Spinal cord (tissue), 10 donors: ENCODE data around the gene ENTPD6. TPM values are rescaled to one million over a fixed set of nuclear protein-coding genes. Genes with fewer than 3 reads are reported as not detected.

Source experiments
- DNase-seq, 6 donors: peaks; one replicate each; pipeline versions ENCODE4 v3.0.0 to v3.0.0-alpha.2; 2013 to 2015; ENCODE audit warnings: low spot score in 6 of 6, low read depth in 4 of 6
- H3K27ac ChIP-seq: one replicate; pipeline ENCODE4 v1.5.1; 2013; ENCODE audit warnings: low read depth, low read length, control low read depth
- H3K27me3 ChIP-seq: one replicate; pipeline ENCODE4 v1.6.1; 2013; ENCODE audit warnings: low read length; ENCODE audit not compliant: control insufficient read depth, insufficient read depth
- H3K36me3 ChIP-seq: one replicate; pipeline ENCODE4 v1.6.1; 2013; ENCODE audit warnings: low read length; ENCODE audit not compliant: control insufficient read depth, insufficient read depth
- H3K4me1 ChIP-seq: one replicate; pipeline ENCODE4 v1.6.1; 2013; ENCODE audit warnings: low read length; ENCODE audit not compliant: control insufficient read depth, insufficient read depth
- H3K4me3 ChIP-seq: one replicate; pipeline ENCODE4 v1.5.1; 2013; ENCODE audit warnings: low read depth, low read length, control low read depth
- H3K9me3 ChIP-seq: one replicate; pipeline ENCODE4 v1.6.1; 2013; ENCODE audit warnings: low read length; ENCODE audit not compliant: control insufficient read depth, insufficient read depth
- WGBS: methylation state at CpG from one replicate; pipeline ENCODE4 v1.1.5; 2013; ENCODE audit warnings: missing lambda C conversion rate; ENCODE audit not compliant: insufficient coverage; 5-methylcytosine and 5-hydroxymethylcytosine counted together
- polyA plus RNA-seq, 2 donors: library from polyadenylated mRNA; unstranded; fragments of 120-200 nt; gene quantifications; one replicate each; pipeline ENCODE4 v1.2.1, GENCODE V29; 2013; ENCODE audit not compliant: insufficient read length in 2 of 2
- total RNA-seq, 2 donors: library from RNA; depleted of rRNA in 1 of 2; stranded (reverse); fragments of 120-200 nt in 1 of 2; fragments of >200 nt in 1 of 2; gene quantifications; one replicate each; pipeline versions ENCODE4 v1.2.3 to v1.2.4, GENCODE V29; 2013 to 2014
- donor health status: healthy.

ENTPD6 gene
- total and polyA plus RNA-seq, 4 donors, result 36.0 to 114 (median 72.7) TPM

DNA sequence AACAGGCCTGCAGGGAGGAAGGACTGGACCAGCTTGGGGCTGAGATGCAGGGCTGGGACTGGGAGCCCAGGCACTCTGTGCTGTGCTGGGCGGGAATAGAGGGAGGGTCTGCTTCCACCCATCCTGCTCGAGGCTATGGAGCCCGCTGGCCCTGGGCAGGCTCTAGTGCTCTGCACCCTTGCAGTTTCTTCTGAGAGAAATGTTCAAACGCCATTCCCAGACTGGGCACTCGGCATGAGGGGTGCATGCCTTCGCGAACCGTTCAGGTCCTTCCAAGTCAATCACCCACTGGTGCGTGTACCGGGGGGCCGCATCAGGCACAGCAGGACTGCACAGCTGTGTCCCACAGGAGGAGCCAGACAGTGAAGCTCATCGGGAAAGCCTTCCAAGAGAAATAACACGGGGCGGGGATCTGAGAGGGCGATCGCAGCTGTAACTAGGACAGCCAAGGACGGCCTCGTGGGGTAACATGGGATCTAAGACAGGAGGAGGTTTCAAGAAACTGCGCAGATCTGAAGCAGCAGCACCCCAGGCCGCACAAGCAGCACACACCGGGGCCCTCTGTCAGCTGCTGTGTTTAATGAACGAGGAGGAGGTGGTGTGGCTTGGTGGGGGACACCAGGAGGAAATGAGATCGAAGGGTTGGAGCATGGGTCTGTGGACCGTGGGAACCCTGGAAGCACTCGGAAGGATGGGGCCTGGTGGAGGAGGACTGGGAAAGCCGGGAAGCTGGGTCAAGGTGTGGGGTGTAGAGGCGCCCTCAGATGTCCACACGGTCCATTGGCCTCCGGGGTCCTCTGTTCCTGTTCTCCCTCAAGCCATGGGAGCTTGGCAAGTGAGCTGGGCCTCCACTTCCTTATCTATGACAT is 26.3 kb downstream of the ENTPD6 start:
- Histone ChIP-seq H3K4me3 (no peak overlapping the region), H3K27me3 (no peaks in the 10 kb centered on the region), H3K9me3 (no peaks in the 10 kb centered on the region), H3K4me1 (peaks cover 16% of the 10 kb centered on the region), H3K27ac (no peak overlapping the region), H3K36me3 (peaks cover 95% of the 10 kb centered on the region)
- no peak for DNase-seq
- 90% methylated on average over 25 of the region's 29 CpGs for WGBS

DNA sequence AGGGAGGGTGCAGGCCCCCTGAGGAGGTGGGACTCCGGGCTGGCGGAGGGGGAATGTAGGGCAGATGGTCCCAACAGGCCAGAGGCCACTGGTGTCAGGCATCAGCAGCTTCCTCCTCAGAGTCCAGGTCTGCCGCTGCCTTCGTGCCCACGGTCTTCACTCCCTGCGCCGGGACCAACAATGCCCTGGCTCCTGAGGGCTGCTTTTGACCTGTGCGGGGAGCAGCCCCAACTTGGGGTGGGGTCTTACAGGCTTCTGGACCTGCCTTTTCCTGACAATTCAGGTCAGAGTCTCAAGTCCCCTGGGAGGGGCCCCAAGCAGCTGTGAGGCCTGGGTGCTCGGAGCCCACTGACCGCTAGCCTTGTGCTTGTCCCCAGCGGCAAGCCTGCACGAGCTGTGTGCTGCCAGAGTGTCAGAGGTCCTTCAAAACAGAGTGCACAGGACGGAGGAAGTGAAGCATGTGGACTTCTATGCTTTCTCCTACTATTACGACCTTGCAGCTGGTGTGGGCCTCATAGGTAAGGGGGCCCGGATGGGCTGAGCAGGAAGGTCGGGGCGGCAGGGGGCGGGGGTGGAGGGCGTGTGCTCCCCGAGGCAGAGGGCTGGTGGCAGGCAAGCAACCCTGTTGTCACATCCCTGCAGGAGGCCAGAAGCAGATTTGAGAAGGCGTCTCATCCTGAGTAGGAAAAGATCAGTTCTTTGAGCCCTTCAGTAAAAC is 27.1 kb downstream of the ENTPD6 start:
- Histone ChIP-seq H3K36me3 (peaks cover 91% of the 10 kb centered on the region), H3K27ac (no peak overlapping the region), H3K4me1 (peaks cover 20% of the 10 kb centered on the region), H3K9me3 (no peaks in the 10 kb centered on the region), H3K27me3 (no peaks in the 10 kb centered on the region), H3K4me3 (no peak overlapping the region)
- no peak for DNase-seq
- 73% methylated on average over 19 of the region's 21 CpGs for WGBS

DNA sequence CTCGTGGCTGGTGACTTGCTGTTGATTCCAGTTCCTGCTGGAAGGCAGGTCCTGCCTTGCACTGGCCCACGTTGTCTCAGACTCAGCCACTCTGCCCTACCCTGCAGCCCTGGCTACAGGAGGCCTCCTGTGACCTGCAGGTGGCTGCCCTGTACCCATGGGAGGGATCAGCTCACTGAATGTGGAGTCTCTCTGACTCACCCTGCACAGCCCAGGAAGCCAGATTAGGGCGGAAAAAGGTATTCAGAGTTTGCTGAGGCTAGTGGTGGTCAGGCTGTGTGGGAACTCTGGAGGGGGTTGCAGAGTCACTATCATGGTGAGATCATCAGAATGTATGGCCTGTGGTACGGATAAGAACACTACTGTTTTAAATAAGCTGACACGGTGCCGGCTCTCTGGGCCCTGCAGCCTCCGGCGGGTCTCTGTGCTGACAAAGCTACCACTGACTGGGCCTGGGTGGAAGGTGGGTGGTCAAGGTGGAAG is 27.7 kb downstream of the ENTPD6 start:
- 50% methylated on average over 3 of the region's 8 CpGs for WGBS
- H3K27ac ChIP-seq, result no peak overlapping the region

DNA sequence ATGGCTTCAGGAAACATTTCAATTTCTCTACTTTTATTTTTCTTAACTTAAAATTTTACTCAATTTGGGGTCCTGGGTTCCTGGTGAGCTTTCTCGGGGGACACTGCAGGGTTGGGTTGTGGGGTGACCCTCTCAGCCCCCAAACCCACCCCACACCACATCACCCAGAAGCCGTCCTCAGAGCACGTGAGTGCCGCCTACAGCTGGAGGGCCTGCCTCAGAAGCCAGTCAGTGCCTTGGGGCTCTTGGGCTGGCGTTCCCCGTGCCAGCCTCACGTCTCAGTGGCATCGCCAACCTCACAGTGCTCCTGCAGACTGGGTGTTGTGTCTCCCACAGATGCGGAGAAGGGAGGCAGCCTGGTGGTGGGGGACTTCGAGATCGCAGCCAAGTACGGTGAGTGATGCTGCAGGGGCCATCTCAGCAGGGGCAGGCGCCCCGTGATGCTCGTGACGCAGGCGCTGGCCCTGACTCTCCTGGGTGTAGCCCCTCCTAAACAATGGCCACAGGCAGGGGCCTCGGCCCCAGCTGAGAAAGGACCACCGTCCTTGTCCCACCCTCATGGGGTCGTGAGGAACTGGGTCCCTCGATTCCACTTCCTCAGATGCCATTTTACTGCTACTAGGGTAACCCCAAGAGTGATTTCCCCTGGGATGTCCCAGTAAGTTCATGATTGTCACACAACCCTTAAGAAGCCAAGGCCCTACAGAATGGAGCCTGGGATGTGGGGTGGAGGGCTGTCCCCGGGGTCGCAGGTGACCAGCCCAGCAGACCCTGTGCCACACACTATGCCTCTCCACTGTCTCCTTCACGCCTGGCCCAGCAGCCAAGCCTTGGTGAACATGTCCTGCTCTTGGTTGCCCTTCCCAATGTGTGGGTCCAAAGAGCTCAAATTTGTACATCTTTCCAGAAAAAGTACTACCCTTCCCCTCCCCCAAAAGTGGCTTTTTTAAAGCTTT is 28.5 kb downstream of the ENTPD6 start:
- H3K4me1 ChIP-seq, result peaks cover 20% of the 10 kb centered on the region
- no peak overlapping the region for H3K4me3 ChIP-seq
- no peak overlapping the region for H3K27ac ChIP-seq
- H3K36me3 ChIP-seq, result peaks cover 77% of the 10 kb centered on the region
- DNase-seq, result no peak
- H3K9me3 ChIP-seq, result no peaks in the 10 kb centered on the region
- no peaks in the 10 kb centered on the region for H3K27me3 ChIP-seq
- 95% methylated on average over 22 of the region's 24 CpGs for WGBS

More for the DNA sequence above, 27.7 kb downstream of the ENTPD6 start:
- H3K4me1 ChIP-seq, result peaks cover 20% of the 10 kb centered on the region
- H3K27me3 ChIP-seq, result no peaks in the 10 kb centered on the region
- no peaks in the 10 kb centered on the region for H3K9me3 ChIP-seq
- no peak overlapping the region for H3K4me3 ChIP-seq
- H3K36me3 ChIP-seq, result peaks cover 85% of the 10 kb centered on the region
- no peak for DNase-seq

DNA sequence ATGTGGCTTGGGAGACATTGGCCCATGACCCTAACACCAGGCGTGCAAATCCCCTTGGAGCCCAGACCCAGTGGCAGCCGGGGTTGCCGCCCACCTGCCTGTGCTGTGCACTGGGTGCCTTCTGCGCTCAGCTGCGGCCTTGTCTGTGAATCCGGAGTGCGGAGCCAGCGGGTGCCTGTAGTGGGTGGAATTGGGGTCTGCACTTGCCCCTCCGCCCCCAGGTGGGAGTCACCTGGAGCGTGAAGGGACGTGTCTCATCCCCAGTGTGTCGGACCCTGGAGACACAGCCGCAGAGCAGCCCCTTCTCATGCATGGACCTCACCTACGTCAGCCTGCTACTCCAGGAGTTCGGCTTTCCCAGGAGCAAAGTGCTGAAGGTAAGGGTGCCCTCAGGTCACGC is 29.4 kb downstream of the ENTPD6 start:
- Histone ChIP-seq H3K36me3 (peaks cover 68% of the 10 kb centered on the region), H3K4me3 (no peak overlapping the region), H3K27me3 (no peaks in the 10 kb centered on the region), H3K4me1 (peaks cover 20% of the 10 kb centered on the region), H3K27ac (no peak overlapping the region), H3K9me3 (no peaks in the 10 kb centered on the region)
- DNase-seq, result no peak
- WGBS, result 95% methylated on average over 16 of the region's 16 CpGs

DNA sequence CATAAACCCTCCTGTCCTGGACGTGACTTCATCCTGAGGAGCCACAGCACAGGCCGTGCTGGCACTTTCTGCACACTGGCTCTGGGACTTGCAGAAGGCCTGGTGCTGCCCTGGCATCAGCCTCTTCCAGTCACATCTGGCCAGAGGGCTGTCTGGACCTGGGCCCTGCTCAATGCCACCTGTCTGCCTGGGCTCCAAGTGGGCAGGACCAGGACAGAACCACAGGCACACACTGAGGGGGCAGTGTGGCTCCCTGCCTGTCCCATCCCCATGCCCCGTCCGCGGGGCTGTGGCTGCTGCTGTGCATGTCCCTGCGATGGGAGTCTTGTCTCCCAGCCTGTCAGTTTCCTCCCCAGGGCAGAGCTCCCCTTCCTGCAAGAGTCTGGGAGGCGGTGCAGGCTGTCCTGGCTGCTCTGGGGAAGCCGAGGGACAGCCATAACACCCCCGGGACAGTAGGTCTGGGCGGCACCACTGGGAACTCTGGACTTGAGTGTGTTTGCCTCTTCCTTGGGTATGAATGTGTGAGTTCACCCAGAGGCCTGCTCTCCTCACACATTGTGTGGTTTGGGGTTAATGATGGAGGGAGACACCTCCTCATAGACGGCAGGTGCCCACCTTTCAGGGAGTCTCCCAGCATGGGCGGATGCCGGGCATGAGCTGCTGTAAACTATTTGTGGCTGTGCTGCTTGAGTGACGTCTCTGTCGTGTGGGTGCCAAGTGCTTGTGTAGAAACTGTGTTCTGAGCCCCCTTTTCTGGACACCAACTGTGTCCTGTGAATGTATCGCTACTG is 30.3 kb downstream of the ENTPD6 start:
- 95% methylated on average over 14 of the region's 16 CpGs for WGBS
- Histone ChIP-seq H3K27ac (no peak overlapping the region), H3K4me1 (peaks cover 12% of the 10 kb centered on the region), H3K27me3 (no peaks in the 10 kb centered on the region), H3K36me3 (peaks cover 59% of the 10 kb centered on the region), H3K9me3 (no peaks in the 10 kb centered on the region), H3K4me3 (no peak overlapping the region)
- no peak for DNase-seq

DNA sequence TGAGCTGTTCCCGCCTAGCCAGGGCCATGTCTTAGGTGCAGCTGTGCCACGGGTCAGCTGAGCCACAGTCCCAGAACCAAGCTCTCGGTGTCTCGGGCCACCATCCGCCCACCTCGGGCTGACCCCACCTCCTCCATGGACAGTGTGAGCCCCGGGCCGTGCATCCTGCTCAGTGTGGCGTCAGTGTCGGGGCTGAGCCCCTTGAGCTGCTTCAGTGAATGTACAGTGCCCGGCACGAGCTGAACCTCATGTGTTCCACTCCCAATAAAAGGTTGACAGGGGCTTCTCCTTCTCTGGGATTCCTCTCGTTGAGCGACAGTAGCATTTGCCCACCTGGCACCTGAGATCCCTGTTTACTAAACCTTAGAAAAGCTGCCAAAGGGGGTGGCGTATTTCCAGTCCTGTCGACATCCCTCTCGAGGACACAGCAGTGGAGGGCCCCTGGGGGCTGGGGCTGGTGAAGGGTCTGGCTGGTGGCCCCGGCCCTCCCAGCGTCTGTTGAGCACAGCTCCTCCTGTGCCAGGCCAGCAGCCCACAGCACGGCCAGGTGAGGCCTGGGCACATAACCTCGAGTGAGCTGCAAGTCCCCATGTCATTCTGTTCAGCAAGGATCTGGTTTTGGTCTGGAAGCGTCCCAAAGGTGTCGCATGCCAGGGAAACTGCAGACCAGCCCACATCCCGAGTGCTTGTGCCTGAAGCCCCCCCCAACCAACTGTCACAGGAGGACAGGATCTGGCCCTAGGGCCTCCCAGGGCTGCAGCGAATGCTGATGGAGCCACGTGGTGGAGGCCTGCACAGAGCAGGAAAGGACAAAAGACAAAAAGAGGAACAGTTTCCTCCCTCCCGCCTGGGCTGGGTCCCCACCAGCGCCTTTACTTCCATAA is 31.2 kb downstream of the ENTPD6 start:
- Histone ChIP-seq H3K9me3 (no peaks in the 10 kb centered on the region), H3K27me3 (no peaks in the 10 kb centered on the region), H3K4me3 (no peak overlapping the region), H3K36me3 (peaks cover 50% of the 10 kb centered on the region), H3K27ac (no peak overlapping the region), H3K4me1 (peaks cover 12% of the 10 kb centered on the region)
- DNase-seq, result no peak
- 75% methylated on average over 26 of the region's 28 CpGs for WGBS

DNA sequence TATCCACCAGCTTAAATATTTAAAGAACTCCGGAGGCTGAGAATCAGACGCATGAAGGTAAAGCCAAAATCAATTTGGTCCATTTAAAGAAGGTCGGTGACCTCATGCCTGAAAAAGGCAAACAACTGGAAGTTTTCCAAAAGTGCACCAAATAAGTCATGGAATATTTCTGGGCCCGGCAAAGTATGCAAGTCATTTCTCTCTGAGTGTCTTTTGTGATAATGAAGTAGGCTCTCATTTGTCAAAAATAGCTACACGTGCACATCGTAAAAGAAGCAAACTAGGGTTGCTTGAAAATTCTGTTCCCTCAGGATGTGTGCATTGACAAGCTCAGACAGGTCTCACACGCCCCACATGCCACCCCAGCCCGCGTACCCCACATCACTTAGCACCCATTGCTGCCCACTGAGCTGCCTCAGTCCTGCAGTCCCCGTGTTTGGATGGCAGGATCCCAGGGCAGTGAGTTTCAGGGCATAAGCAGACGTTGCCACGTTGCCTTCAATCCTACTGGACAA is 31.9 kb downstream of the ENTPD6 start:
- H3K9me3 ChIP-seq, result no peaks in the 10 kb centered on the region
- 81% methylated on average over 6 of the region's 12 CpGs for WGBS
- peaks cover 8% of the 10 kb centered on the region for H3K4me1 ChIP-seq
- H3K27ac ChIP-seq, result no peak overlapping the region
- no peak for DNase-seq
- peaks cover 43% of the 10 kb centered on the region for H3K36me3 ChIP-seq
- no peaks in the 10 kb centered on the region for H3K27me3 ChIP-seq
- no peak overlapping the region for H3K4me3 ChIP-seq
